ENCODE results near the gene TRMT13. TPM values are rescaled to one million over a fixed set of nuclear protein-coding genes. Genes with fewer than 3 reads are reported as not detected.

TRMT13 gene
- total RNA-seq, 1 donor from 2014 or later, result 19.0 TPM

- TF ChIP-seq CTCF (conservative IDR thresholded peaks at IDR 0.05; ENCODE audit: low read depth, low read length), result no peak
- DNase-seq (ENCODE audit: low read depth), result no peak
- no peak overlapping the region for H3K4me3 ChIP-seq (ENCODE audit: low read depth, low read length)
Measured at GRCh38 chr1:100107696-100108095, 25.3 kb upstream of the TRMT13 start.

GRCh38 chr1:100109554-100110066 is 23.4 kb upstream of the TRMT13 start:
- DNase-seq (ENCODE audit: low read depth), result no peak
- no peak for TF ChIP-seq CTCF (conservative IDR thresholded peaks at IDR 0.05; ENCODE audit: low read depth, low read length)
- no peak overlapping the region for H3K4me3 ChIP-seq (ENCODE audit: low read depth, low read length)

- DNase-seq (ENCODE audit: low read depth), result no peak
- TF ChIP-seq CTCF (conservative IDR thresholded peaks at IDR 0.05; ENCODE audit: low read depth, low read length), result no peak
- H3K4me3 ChIP-seq (ENCODE audit: low read depth, low read length), result no peak overlapping the region
Measured at GRCh38 chr1:100115524-100115923, 17.4 kb upstream of the TRMT13 start.

DNA sequence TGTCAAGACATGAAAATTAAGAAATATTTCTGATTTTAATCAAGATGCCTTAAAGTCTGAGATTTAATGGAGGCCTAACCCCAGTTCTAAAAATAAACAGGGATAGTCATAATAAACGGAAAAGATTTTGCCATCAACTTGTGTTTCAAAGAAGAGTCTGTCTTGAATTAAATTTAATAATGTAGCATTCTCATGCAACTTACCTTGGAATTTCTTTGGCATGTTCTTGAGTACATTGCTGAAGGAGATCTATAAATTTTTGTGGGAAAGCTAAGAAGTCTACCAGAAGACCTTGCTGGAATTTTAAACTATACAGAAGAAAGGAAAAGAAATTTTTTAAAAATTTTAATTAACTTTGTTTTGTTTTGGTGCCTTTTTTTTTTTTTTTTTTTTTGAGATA is 10.8 kb upstream of the TRMT13 start:
- no peak for TF ChIP-seq CTCF (conservative IDR thresholded peaks at IDR 0.05; ENCODE audit: low read depth, low read length)
- H3K4me3 ChIP-seq (ENCODE audit: low read depth, low read length), result no peak overlapping the region
- DNase-seq (ENCODE audit: low read depth), result no peak

DNA sequence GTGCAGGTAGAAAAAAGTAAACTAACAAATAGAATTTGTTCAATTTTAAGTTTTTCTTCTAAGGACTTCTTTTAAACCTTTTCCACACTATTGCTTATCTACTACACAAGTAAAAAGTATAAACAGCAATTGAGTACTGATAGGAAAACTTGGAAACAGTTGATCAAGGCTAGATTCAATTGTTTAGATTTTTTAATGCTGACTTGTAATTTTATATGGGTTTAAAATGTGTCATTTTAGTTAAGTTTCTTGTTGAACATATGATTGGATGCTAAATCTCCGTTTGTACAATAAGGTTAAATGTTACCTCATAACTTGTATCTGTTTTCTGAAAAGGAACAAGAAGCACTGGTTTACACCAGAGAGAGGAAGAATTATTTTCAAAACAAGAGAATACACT is 5.7 kb upstream of the TRMT13 start:
- H3K4me3 ChIP-seq (ENCODE audit: low read depth, low read length), result no peak overlapping the region
- no peak for TF ChIP-seq CTCF (conservative IDR thresholded peaks at IDR 0.05; ENCODE audit: low read depth, low read length)

GRCh38 chr1:100130552-100131077 is 2.3 kb upstream of the TRMT13 start:
- DNase-seq (ENCODE audit: low read depth), result no peak
- TF ChIP-seq CTCF (conservative IDR thresholded peaks at IDR 0.05; ENCODE audit: low read depth, low read length), result no peak

More for the DNA sequence above, 5.7 kb upstream of the TRMT13 start:
- DNase-seq (ENCODE audit: low read depth), result no peak

DNA sequence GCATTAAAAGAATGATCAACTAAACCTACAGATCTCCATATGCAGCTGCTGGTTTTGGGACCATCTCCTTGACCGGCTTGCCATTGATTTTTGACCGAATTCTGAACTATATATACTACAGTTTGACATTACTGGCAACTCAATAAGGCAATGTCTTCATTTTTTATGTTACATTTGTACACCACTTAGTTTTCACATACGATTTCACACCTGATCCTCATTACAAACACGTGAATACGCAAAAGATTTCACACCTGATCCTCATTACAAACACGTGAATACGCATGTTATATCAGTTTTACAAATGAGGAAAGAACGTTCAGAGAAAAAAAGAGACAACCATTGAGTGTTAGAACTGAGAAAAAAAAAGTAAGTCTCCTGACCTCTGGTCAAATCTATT is 1.3 kb upstream of the TRMT13 start:
- H3K4me3 ChIP-seq (ENCODE audit: low read depth, low read length), result peak overlapping the region; percentile 95
- TF ChIP-seq CTCF (conservative IDR thresholded peaks at IDR 0.05; ENCODE audit: low read depth, low read length), result no peak
- DNase-seq (ENCODE audit: low read depth), result no peak

More at GRCh38 chr1:100130552-100131077, 2.3 kb upstream of the TRMT13 start:
- H3K4me3 ChIP-seq (ENCODE audit: low read depth, low read length), result no peak overlapping the region
